GM18519 (cell line): ENCODE measurements around the gene ADCK2.
"Not testable (repeated sequence)": the region's sequence is repeated elsewhere in the genome, so short reads cannot be mapped to it uniquely, and the experiment has no call there.

Source experiments
- ATAC-seq: cut with Tn5 transposase; IDR thresholded peaks from one replicate; pipeline ENCODE4 v1.9.1; 2021; ENCODE audit warnings: mild to moderate bottlenecking, moderate library complexity; ENCODE audit not compliant: unreplicated experiment, low FRiP score

Gene ADCK2

GRCh38 chr7:140672382-140673062 is at the start of gene ADCK2:
Gene ADCK2 (plus strand): TSS chr7:140672945. CDS start chr7:140673331, 386 bp downstream.
- no peak for ATAC-seq

DNA sequence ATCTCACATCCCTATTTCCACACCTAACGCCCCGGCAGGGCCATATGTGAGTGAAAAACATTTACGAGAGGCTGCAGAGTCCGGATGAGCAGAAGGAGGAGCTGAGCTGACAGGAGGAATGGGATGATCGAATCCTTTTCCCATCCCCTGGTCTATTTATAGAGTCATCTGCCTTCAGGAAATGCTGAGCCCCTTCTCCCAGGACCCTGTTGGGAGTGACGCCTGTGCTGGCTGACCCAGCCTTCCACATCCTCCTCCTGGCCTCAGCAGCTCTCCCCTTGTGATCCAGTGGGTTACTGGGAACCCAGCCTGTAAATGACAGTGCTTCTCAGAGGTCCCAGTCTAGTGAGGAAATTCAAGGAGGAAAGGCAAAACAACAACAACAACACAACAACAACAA is 48.8 kb upstream of the ADCK2 start:
- ATAC-seq, result no peak

DNA sequence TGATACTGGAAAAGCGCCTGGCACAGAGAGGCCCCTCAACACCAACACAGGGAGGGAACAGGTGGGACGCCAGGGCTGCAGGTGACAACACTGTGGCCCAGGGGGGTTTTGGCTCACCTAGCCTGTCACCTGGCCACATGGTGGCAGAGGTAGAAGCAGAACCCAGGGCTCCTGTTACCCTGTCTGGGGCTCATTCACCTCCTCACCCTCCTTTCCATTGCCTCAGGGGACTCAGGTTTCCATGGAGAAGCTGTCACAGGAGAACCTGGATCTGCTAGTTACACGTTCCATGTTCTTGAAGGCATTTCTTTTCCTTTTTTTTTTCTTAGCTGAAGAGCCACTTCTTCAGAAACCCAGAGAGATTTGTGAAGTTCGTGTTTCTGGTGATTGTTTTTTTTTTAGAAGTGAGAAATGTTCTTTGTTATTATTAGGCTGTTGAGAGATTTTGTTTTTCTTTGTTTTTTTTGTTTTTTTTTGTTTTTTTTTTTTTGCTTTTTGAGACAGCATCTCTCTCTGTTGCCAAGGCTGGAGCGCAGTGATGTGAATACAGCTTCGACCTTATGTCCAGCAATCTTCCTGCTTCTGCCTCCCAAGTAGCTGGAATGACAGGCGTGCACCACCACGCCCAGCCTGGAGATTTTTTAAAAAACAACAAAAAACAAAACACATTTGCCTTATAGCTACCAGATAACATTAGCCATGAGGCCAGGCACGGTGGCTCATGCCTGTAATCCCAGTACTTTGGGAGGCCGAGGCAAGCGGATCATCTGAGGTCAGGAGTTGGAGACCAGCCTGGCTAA is 48.2 kb upstream of the ADCK2 start:
- ATAC-seq, result no peak

GRCh38 chr7:140625192-140625558 is 47.6 kb upstream of the ADCK2 start:
- not testable (repeated sequence) for ATAC-seq

- ATAC-seq, result no peak
These were observed 46.6 kb upstream of the ADCK2 start for GRCh38 chr7:140625908-140626868.

DNA sequence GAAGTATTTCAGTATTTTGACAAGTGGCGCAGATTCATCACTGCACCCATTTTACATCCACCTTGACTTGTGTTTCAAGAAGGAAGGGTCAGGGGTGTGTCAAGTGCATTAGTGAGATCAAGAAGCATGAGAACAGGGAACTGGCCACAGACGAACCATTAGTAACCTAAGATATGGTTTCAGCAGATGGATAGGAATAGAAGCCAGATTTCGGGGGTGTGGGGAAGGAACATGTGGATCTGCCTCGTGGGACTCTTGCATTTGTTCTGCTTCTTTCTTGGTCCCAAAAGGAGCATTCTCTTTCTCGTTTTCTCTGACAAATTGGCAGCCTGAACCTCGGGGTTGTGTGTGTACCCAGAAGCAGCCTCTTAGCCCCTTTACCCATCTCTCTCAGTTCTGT is 41.7 kb upstream of the ADCK2 start:
- no peak for ATAC-seq

- ATAC-seq, result no peak
These were observed 41.1 kb upstream of the ADCK2 start for GRCh38 chr7:140631602-140632001.

DNA sequence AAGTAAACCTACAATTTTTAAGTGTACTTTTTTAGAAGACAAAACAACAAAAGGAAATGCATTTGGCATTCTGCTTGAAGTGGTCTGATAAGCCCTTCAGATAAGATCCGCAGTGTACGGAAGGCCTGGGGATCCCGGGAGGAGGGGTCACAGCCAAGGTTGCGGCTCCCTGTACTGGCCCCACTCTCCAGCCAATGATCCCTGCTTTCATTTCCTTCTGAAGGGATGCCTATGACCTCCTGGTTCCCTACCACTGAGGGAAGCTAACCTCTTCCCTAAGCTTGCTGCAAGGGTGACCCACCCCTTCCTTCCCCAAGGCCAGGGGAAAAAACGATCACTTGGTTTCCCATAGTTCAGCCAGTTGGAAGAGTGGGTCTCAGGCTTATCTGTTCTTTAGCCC is 37.4 kb upstream of the ADCK2 start:
- ATAC-seq, result no peak

DNA sequence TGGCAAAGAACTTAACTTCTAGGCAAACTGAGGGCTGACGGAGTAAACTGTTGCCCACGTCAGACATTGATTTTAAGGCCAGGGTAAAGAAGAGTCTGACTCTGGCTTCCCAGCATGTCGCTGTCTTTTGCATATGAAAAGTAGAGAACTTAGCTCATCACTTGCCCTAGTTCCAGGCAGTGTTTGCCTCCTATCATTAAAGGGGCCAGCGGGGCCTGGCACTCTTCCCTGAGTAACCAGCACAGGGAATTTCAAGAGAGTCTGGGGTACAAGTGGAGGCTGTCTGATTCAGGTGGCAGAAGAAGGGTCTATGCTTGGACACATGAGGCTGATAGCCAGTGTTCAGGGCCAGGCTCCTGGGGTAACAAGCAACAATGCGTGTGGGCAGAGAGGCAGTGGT is 36.9 kb upstream of the ADCK2 start:
- ATAC-seq, result no peak

GRCh38 chr7:140637400-140637799 is 35.3 kb upstream of the ADCK2 start:
- ATAC-seq, result no peak

DNA sequence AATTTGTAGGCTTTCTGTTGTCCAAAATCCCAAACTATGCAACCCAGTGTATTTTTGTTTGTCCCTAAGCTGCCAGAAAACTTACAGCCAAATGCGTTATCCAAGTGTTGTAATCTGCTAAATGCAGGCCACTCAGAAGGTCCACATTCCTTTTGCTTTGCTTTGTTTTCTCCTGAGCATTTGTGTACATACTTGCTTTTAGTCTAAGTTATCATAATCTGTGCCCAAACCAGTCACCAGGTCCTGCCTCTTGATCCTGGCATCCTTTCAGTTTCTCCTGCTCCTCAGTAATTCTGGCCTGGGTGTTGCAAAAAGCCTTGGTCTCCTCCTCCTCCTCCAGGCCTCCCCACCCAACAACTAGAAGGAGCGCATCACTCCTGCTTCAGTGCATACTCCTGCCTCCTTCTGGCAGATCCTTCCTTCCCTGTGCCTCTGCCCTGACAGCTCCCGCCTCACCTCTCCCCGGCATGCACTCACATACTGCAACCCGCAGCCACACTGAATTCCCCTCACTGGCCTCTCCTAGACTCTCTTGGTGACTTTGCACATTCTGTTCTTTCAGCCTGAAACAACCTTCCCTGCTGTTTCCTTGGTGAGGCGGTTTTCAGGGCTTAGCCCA is 34.5 kb upstream of the ADCK2 start:
- ATAC-seq, result no peak

DNA sequence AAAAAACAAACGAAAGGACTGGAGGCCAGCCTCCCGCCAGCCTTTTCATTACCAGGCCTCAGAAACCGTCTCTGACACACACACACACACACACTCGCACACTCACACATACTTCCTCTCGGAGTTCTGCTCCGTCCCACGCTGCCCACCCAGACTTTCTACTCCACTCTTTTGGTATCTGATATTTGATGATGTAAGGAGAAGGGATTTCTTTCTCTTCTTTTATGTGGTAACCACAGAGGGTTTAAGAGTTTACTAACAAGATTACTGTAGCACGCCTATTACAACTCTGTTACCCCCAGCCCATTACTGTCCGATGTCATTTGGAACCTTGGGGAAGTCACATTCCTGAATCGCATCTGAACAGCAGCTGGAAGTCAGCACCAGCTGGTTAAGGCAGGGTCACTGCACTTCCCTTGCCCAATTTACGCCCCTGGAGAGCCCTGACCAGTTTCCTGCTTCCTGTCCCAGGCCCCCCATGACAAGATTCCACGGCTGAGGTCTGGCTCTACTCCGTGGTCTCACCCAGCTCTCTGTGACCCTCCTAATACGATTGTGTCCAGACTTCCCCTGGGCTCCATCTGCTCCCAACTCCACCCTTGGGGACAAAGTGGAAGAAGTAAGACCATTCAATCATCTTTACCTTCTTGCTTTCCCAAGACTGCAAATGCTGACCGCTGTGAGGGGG is 33.2 kb upstream of the ADCK2 start:
- no peak for ATAC-seq

GRCh38 chr7:140640060-140640637 is 32.6 kb upstream of the ADCK2 start:
- ATAC-seq, result no peak

- no peak for ATAC-seq
These were observed 31.8 kb upstream of the ADCK2 start, which contains the start of gene DENND2A for GRCh38 chr7:140640727-140641523. Gene DENND2A (minus strand): TSS chr7:140640813. CDS start chr7:140602397, 38,416 bp downstream.

DNA sequence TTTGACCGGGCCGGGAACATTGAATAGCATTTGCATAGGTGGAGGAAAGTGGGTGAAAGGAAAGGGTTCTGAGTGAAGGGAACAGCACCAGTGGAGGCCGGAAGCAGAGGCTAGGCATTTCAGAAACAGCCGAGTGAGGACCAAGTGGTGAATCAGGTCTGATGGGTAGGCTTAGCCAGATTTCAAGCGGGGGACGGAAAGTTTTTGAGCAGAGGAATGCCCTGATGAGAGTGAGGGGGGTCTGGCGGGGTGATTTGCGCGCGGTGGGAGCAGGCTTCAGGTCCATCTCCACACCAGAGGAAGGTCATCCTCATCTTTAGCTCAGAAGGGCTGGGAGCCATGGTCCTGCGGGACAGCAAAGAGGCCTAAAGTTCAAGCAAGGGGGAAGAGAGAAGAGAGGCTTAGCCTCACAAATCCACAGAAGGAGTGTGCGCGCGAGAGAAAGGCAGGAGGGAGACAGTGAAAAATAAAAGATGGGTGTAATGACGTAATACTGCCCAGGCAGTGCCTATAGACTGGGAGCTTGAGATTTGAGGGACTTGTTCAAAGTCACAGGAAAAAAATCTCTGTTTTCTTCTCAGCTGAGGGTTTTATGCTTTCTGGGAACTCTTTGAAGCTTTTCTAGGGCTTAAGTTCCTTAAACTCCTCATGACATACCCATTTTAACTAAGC is 31.1 kb upstream of the ADCK2 start:
- ATAC-seq, result no peak

- no peak for ATAC-seq
These were observed 29.3 kb upstream of the ADCK2 start for GRCh38 chr7:140643416-140643815.

- ATAC-seq, result not testable (repeated sequence)
These were observed 28.0 kb upstream of the ADCK2 start for GRCh38 chr7:140644761-140645160.
